Stimulated activated CD4-positive, alpha-beta T cell treated with anti-CD3 and anti-CD28 coated beads, Interleukin-12 subunit alpha, Interleukin-12 subunit beta, amount 100 ng/mL, for 48 hours (primary cell): ENCODE data around the gene H1-8.
"Not testable (repeated sequence)": the region's sequence is repeated elsewhere in the genome, so short reads cannot be mapped to it uniquely, and the experiment has no call there.

Experiments used
- DNase-seq, 3 donors: peaks; one replicate each; pipeline ENCODE4 v3.0.0-alpha.2; 2020; ENCODE audit warnings: low read depth in 2 of 3, low spot score in 1 of 3

The H1-8 gene

GRCh38 chr3:129531699-129532098, 11.3 kb upstream of the H1-8 start:
- DNase-seq, result no peak

DNA sequence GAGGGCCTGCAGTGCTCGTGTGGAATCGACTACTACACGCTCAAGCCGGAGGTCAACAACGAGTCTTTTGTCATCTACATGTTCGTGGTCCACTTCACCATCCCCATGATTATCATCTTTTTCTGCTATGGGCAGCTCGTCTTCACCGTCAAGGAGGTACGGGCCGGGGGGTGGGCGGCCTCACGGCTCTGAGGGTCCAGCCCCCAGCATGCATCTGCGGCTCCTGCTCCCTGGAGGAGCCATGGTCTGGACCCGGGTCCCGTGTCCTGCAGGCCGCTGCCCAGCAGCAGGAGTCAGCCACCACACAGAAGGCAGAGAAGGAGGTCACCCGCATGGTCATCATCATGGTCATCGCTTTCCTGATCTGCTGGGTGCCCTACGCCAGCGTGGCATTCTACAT, 10.7 kb upstream of the H1-8 start:
- no peak for DNase-seq

DNA sequence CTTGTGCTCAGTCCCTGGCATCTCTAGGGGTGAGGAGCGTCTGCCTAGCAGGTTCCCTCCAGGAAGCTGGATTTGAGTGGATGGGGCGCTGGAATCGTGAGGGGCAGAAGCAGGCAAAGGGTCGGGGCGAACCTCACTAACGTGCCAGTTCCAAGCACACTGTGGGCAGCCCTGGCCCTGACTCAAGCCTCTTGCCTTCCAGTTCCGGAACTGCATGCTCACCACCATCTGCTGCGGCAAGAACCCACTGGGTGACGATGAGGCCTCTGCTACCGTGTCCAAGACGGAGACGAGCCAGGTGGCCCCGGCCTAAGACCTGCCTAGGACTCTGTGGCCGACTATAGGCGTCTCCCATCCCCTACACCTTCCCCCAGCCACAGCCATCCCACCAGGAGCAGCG, 9.6 kb upstream of the H1-8 start:
- DNase-seq, result no peak

GRCh38 chr3:129534428-129535027, 8.4 kb upstream of the H1-8 start:
- no peak for DNase-seq

DNA sequence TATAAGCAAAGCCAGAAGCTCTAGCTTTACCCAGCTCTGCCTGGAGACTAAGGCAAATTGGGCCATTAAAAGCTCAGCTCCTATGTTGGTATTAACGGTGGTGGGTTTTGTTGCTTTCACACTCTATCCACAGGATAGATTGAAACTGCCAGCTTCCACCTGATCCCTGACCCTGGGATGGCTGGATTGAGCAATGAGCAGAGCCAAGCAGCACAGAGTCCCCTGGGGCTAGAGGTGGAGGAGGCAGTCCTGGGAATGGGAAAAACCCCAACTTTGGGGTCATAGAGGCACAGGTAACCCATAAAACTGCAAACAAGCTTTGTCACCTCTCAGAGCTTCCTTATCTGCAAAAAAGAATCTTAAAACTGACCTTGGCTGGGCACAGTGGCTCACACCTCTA, 7.9 kb upstream of the H1-8 start:
- no peak for DNase-seq

GRCh38 chr3:129536374-129536667, 6.7 kb upstream of the H1-8 start:
- no peak for DNase-seq

GRCh38 chr3:129536804-129537203, 6.2 kb upstream of the H1-8 start:
- DNase-seq, result no peak

GRCh38 chr3:129539206-129539605, 3.8 kb upstream of the H1-8 start:
- DNase-seq, result no peak

DNA sequence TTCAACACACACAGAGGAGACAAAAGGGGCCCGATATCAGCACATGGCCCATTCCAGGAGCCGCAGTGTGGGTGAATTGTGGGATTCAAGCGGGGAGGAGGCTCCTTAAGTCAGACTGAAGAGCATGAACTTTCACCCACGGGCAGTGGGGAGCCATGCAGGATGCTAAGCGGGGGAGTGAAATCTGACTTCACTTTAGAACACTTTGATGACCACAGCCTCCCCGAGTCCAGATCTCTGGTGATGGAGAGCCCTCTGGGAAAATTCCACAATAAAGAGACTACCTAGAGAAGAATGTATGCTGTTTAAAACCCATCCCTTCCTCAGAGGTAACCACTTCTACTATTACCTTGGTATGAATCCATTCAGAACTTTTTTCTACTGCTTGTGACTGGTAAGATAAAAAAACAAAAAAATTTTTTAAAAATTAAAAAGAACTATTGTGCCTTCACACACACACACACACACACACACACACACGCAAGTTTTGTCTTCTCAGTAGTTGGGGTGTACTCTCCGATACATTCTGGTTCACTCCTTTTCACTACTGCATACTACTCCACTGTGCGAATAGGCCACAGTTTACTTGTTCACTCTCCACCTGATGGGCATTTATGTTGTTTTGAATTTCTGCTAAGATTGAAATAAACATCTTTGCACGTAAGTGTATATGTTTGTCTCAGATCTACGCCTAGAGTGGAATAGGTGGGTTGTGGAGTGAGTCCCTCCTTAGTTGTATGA, 2.0 kb upstream of the H1-8 start:
- DNase-seq, result no peak

- no peak for DNase-seq
Measured at GRCh38 chr3:129542747-129543146, 228 bp upstream of the H1-8 start.

GRCh38 chr3:129543999-129544398, 1.0 kb downstream of the H1-8 start:
- no peak for DNase-seq

DNA sequence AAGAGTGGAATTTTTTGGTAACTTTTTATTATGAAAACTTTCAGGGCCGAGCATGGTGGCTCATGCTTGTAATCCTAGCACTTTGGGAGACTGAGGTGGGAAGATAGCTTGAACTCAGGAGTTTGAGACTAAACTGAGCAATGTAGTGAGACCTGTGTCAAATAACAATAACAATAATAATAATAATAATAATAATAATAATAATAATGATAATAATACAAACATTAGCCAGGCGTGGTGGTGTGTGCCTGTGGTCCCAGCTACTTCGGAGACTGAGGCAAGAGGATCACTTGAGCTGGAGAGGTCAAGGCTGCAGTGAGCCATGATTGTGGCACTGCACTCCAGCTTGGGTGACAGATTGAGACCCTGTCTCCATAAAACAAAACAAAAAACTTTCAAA, 3.0 kb downstream of the H1-8 start:
- not testable (repeated sequence) for DNase-seq

- no peak for DNase-seq
Measured at GRCh38 chr3:129547241-129547640, 4.3 kb downstream of the H1-8 start.

DNA sequence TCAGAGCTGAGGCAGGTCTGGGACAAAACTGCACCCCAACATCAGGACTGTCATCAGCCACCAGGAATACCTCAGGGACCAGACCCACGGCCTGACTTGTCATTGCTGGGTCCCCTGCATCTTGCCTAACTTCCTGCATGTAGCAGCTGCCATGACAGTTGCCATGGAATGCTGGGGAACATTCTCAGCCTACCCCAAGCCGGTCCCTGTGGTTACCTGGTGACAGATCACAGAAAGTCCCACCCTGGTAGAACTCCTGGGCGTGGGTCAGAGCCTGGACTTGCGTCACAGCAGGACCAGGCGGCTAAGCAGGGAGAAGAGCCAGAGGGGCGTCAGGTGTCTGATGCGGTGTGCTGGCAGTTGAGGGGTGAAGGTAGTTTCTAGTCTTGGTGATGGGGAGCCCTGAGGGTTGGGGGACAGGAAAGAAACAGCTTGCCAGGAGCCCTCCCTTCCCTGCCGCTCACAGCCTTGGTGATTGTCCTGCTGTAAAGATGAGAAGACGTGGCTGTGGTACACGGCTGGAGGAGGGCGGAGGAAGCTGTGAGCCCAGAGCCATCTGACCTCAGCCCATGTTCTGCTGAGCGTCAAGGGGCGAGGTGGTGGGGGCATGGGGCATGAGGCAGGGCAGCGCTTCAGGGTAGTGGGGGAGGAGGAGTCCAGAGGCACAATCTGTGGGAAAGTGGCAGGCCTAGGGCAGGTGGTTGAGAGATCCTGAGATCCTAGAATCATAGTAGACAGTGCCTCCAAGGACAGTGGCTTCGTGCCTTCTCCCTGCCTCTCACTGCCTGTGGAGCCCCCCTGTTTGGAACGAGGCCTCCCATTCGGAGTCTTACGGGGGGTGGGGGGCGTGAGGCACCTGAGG, 5.4 kb downstream of the H1-8 start:
- no peak for DNase-seq

DNA sequence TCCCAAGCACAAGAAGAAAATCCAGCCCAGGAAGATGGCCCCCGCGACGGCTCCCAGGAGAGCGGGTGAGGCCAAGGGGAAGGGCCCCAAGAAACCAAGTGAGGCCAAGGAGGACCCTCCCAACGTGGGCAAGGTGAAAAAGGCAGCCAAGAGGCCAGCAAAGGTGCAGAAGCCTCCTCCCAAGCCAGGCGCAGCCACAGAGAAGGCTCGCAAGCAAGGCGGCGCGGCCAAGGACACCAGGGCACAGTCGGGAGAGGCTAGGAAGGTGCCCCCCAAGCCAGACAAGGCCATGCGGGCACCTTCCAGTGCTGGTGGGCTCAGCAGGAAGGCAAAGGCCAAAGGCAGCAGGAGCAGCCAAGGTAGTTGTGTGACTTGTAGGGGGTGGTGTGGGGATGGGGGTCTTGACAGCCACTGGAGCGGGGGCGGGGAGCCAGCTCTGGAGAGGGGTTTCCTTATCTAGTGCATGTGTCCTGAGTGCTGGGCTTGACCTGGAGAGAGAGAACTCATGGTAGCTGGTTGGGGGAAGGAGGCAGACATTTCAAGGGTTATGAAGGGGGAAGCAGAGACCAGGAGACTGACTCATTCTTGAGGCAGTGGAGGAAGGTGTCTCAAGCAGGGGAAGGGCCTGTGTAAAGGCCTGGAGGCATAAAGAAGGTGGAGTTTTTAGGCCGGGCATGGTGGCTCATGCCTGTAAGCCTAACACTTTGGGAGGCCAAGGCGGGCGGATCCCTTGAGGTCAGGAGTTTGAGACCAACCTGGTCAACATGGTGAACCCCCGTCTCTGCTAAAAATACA, 6.2 kb downstream of the H1-8 start:
- DNase-seq, result no peak

- DNase-seq, result no peak
Measured at GRCh38 chr3:129549805-129550204, 6.8 kb downstream of the H1-8 start.

DNA sequence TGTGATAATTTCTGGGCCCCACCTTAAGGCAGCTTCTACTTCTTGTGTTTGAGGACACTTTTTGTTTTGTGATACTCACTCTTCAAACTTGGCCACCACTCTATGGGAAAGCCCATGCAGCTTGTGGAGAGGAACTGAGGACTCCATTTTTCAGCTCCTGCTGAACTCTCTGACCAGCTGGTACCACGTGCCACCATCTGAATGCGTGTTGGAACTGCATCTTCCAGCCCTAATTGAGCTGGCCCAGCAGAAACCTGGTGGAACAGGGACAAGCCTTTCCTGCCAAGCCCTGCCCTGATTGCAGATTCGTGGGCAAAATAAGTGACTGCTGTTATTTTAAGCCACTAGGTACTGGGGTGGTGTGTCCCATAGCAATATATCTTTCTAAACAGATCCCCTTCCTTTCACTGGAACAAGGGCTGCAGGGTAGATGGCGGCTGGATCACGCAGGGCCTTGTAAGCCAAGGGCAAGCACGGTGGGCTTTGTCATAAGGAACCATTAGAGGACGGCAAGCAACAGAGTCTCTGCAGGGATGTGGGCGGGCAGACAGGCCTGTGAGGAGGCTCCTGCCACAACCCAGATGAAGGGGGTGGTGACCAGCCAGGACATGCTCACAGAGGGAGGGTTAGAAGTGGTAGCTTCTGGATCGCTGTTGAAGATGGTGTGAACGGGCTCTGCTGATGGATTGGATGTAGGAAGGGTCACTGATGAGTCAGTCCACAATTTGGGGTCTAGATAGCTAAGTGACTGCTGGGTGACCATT, 9.5 kb downstream of the H1-8 start:
- no peak for DNase-seq

- no peak for DNase-seq
Measured at GRCh38 chr3:129553171-129553570, 10.2 kb downstream of the H1-8 start.

DNA sequence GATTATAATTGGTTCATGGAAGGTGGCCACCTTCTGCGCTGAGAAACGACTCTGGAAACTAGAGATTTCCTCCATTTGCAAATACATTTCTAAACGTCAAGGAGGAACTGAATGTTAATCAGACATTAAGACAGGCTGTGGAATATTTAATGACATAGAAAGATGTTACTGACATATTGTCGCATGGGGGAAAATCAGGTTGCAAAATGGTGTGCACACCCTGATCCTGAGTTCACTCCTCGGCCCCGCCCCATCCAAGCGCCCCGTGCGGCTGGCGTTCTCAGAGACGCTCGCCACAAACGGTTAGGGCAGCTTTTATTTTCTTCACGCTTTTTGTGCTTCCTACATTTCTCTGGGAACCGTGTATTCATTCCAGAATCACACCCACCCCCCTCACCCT, 10.7 kb downstream of the H1-8 start:
- DNase-seq, result no peak

- no peak for DNase-seq
Measured at GRCh38 chr3:129554356-129555152, 11.6 kb downstream of the H1-8 start.
